Transverse colon (tissue), 4 donors: ENCODE results near the gene L3MBTL4.

Experiments
- CTCF ChIP-seq, 5 experiments: fragments of 200-600 bp in 3 of 5; fragments of 450-650 bp in 2 of 5; sonication (generic) in 3 of 5; IDR thresholded peaks; 1 replicate in 2 of 5; 2 replicates in 3 of 5; pipeline ENCODE4 v1.5.1; 2016 to 2017; ENCODE audit warnings: antibody characterized with exemption in 5 of 5, inconsistent platforms in 3 of 5, mild to moderate bottlenecking in 2 of 5, moderate library complexity in 1 of 5
- EP300 ChIP-seq: sonication (generic); formaldehyde crosslinking; IDR thresholded peaks from one replicate; pipeline ENCODE4 v1.6.1; 2017; ENCODE audit warnings: antibody characterized with exemption, low read depth
- POLR2A ChIP-seq: fragments of 450-650 bp; IDR thresholded peaks from one replicate; pipeline ENCODE4 v1.6.1; 2016; ENCODE audit warnings: antibody characterized with exemption, mild to moderate bottlenecking, moderate library complexity
- POLR2AphosphoS5 ChIP-seq, 3 donors: sonication (generic); formaldehyde crosslinking; IDR thresholded peaks; one replicate each; pipeline ENCODE4 v1.6.1; 2016; ENCODE audit warnings: antibody characterized with exemption in 3 of 3

DNA sequence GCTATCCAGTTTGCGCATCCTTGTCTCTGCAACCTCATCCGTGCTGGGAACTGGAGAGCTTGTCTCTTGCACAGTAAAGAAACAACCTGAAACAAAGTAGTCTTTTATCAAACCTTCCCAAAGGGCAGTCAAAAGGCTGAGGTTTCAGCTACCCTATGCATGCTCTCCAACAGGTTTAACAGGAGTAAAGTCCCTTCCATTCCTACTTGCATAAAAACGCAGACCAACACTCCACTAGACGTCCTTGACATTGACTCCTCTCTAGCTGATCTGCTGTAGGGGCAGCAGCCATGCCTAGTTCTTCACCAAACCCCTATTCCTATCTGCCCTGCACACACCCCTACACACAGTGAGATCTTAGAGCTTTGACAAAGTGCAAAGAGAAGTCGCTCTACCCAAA lies 41.5 kb downstream of the L3MBTL4 start:
- TF ChIP-seq CTCF (IDR thresholded peaks at IDR 0.05) = no peak
- no peak for TF ChIP-seq POLR2A
- TF ChIP-seq POLR2AphosphoS5 (IDR thresholded peaks at IDR 0.05) = no peak
- no peak for TF ChIP-seq EP300
